NB4 (cell line): ENCODE data around the gene TMEM92.

ENCODE experiments used
- MYC ChIP-seq: IDR thresholded peaks from 2 replicates; pipeline ENCODE4 v1.6.1; 2011; ENCODE audit warnings: low read depth, low read length
- TF ChIP-seq, protein P1 (sequence below): IDR thresholded peaks from one replicate; pipeline ENCODE4 v1.5.1; 2012; ENCODE audit warnings: low read depth, low read length
- TF ChIP-seq, protein P2 (sequence below): IDR thresholded peaks from 2 replicates; pipeline ENCODE4 v1.6.1; 2011; ENCODE audit warnings: low read depth, low read length

DNA sequence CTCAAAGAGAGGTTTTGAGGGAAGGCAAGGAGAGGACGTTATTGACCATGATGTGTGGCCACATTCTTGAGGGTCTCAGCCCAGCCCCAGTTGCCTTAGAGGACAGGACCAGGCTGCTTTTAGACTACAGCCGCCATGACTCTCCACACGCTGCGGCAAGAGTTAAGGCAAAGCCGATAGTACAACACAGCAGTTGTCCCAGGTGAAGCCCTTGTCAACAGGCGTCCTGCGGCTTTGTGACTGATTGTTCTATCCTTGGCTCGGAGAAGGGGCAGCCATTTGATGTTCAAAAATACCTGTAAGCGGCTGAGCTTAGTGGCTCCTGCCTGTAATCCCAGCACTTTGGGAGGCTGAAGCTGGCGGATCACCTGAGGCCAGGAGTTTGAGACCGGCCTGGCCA lies 28.8 kb downstream of the TMEM92 start:
- TF ChIP-seq MYC = no peak
- TF ChIP-seq, protein P1, sequence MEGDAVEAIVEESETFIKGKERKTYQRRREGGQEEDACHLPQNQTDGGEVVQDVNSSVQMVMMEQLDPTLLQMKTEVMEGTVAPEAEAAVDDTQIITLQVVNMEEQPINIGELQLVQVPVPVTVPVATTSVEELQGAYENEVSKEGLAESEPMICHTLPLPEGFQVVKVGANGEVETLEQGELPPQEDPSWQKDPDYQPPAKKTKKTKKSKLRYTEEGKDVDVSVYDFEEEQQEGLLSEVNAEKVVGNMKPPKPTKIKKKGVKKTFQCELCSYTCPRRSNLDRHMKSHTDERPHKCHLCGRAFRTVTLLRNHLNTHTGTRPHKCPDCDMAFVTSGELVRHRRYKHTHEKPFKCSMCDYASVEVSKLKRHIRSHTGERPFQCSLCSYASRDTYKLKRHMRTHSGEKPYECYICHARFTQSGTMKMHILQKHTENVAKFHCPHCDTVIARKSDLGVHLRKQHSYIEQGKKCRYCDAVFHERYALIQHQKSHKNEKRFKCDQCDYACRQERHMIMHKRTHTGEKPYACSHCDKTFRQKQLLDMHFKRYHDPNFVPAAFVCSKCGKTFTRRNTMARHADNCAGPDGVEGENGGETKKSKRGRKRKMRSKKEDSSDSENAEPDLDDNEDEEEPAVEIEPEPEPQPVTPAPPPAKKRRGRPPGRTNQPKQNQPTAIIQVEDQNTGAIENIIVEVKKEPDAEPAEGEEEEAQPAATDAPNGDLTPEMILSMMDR = no peak
- TF ChIP-seq, protein P2, sequence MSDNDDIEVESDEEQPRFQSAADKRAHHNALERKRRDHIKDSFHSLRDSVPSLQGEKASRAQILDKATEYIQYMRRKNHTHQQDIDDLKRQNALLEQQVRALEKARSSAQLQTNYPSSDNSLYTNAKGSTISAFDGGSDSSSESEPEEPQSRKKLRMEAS = no peak
